DMS153 treated with DMSO at 0.1 percent for 48 hours (cell line): Measurements from ENCODE around the gene SIX3.

ENCODE experiments used
- DNase-seq: peaks from one replicate; lab custom pipeline; 2025; ENCODE audit not compliant: unreplicated experiment; lab: John Stamatoyannopoulos, UW

SIX3 gene

GRCh38 chr2:44942304-44943030 is 965 bp downstream of the SIX3 start:
- DNase-seq: no peak

DNA sequence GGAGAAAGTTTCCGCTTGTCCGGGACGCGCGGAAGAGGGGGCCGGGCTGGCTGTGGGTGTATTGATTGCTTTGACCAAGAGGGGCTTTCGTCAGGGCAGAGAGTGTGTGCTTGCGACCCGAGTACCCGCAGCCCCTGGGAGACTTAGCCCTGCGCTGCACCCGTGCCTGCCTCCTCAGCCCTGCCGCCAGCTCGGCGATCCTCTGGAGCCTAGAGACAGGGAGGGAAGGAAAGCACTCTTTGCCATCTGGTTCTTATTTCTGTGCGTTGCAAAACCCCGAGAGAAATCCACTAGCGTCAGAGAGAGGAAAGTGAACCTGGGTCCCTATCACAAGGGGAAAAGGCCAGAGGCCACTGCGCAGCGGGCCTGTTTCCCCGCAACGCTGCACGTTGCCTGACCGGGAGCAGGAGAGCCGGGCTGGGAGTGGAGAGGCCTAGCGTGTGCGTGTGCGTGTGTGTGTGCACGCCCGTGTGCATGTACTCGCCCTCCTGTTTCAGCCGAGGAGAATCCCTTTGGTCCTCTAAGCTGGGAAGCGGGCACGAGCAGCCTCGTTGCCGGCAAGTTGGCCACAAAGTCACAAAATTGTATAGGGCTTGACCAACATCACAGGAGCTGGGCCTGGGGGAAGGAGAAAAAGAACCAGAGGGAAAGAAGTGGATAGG is 1.7 kb downstream of the SIX3 start:
- DNase-seq: no peak

- no peak for DNase-seq
Observed at GRCh38 chr2:44943693-44944101, 2.2 kb downstream of the SIX3 start.

DNA sequence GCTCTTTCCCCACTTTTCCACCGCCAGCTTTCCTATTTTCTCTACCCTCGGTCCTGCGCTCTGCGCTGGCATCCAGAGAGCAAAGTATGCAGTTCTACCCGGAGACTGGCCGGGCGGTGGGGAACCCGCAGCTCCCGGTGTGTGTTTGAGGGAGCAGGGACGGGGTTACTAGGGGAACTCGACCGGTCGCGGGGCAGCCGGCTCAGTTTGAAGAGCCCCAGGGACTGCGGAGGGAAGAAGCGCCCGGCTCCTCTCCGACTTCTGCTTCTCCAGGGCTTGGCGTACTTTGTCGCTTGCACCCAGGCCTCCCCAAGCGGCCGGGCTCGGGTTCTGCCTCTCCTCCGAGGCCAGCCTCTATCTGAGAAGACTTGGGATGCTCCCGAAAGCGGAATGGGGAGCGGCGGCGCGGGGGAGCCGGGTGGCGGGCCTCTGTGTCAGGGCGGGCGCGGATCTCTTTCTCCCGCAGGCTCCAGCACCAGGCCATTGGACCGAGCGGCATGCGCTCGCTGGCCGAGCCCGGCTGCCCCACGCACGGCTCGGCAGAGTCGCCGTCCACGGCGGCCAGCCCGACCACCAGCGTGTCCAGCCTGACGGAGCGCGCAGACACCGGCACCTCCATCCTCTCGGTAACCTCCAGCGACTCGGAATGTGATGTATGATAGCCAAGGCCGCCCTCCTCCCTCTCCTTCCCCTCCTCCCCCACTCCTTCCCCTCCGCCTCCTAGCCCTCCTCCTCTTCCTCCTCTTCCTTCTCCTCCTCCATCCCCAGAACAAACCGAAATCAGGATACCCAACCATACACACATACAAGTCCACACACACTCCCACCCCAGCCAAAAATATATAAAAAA is 2.8 kb downstream of the SIX3 start:
- DNase-seq: no peak

DNA sequence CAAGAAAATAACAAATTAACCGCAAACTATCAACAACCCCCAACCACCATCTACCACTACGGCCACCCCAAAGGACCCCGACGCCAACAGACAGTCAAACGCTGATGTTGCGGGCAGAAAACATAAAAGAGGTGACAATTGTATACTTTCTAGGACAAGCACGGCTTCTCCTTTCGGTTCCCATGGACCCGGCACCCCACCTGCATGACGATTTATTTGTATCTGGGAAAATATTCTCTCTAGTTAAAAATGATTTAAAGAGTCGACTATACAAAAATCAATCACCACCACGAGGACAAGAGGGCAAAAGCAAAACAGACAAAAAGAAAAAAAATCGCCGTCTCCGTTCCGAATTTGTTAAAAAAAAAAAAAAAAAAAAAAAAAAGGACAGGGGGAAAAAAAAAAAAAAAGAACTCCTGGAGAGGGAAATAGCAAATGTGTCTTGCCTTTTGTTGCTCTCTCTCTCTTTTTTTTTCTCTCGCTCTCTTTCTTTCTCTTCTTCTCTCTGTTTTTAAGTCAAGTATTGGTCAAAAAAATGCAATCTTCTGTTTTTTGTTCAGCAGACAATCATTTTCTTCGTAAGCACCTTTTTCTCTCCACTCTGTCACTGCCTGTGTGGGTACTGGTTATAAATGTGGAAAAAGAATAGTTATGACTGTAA is 3.6 kb downstream of the SIX3 start:
- DNase-seq: no peak

DNA sequence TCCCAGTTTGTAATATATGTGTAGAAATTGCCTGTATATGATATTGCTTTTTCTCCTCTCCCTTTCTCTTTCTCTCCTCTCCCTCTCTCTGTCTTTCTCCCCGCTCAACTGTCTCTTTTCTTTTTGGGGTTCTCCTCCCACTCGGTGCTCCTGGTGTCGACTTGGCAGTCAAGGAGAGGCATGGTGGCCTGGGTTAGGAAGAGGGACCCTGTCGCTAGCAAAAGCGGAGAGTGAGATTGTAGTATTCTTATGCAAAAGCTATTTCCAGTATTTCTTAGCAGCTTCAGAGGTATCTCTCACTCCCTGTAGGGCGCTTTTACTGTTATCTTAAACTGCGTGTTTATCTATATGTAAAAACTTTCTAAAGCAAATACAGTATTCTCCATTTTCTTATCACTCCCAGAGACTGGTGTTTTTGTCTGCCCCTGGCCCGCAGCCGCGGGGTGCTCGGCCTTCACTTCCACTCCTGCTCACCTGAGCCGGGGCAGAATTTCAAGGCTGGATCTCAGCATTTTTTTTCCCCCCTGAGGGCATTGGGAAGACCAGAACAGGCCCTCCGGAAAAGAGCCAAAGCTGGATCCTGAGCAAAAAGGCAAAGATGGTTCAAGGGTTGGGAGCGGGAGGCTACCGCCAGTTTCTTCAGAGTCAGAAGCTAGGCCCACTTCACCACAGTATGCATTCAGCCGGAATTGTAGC is 4.3 kb downstream of the SIX3 start:
- DNase-seq: no peak

- DNase-seq: no peak
Observed at GRCh38 chr2:44946372-44947027, 5.0 kb downstream of the SIX3 start.

- no peak for DNase-seq
Observed at GRCh38 chr2:44947028-44947375, 5.5 kb downstream of the SIX3 start.

- DNase-seq: no peak
Observed at GRCh38 chr2:44948565-44949328, 7.2 kb downstream of the SIX3 start.

DNA sequence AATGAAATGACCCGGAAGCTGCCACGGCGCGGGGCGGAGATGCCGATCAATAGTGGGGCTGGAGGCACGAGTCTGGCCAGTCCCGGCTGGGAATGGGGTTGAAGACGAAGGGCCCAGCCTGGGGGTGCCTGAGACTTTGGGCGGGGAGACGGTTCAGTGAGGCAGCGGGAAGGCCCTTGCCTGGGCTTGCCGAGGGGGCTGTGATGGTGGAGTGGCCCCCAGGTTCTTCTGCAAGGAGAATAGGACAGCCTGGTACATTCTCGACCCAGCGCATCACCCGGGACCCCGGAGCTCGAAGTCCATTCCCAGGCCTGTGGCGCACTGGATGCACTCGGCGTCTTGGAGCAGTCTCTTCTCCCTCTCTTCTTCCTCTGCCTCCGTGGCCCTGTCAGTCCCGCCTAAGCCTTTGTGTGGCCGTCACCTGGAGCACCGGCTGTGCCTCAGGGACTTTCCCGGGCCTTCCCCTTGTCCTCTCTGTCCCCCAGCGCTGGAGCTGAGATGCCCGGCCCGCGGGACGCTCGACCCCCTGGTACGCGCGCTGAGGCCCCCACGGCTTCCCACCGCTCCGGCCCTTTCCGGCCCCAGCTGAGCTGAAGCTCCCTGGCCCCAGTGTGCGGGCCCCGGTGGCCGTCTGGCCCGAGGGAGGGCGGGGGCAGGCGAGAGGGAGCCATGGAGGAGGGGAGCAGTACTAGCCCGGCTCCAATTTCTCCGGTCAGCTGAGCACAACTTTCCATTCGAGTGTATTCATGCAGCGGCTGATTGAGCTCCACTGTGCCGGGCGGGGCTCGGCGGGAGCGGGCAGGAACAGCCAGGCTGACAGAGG is 8.0 kb downstream of the SIX3 start:
- peak; percentile 71 for DNase-seq

GRCh38 chr2:44950646-44951045 is 9.1 kb downstream of the SIX3 start:
- DNase-seq: no peak

DNA sequence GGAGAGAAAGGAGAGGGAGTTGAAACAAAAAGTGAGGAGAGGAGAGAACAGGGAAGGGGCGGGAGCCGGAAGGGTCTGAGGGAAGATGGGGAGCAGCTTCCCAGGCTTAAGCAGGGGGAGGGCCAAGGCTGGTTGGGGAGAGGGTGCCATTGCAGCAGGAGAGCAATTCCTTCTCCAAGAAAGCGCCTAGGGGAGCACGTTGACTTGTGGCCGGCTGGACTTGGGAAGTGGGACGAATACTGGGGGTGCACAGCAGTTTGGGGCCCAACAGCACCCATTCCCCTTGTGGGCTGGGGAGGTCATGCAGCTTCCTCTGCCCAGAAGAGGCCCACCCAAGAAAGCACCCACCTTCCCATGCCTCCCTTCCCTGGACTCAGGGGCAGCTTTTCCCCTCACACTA is 9.6 kb downstream of the SIX3 start:
- DNase-seq: no peak

DNA sequence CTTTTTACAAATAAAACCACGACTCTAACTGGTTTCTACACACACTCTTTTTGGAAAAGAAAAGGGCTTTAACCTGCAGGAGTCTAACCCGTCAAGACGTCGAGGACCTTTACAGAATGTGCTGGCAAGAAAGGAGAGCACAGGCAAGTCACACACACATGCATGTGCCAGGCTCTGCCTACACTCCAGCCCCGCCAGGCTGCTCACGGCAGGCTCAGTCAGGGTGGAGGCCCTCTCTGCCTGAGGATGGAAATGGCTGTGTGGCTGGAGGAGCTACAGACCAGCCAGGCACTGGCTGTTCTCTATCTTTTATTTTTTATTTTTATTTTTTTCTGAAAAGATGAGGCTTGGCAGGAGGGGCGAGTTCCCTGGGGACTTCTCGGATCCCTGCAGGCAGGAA is 10.2 kb downstream of the SIX3 start:
- no peak for DNase-seq

DNA sequence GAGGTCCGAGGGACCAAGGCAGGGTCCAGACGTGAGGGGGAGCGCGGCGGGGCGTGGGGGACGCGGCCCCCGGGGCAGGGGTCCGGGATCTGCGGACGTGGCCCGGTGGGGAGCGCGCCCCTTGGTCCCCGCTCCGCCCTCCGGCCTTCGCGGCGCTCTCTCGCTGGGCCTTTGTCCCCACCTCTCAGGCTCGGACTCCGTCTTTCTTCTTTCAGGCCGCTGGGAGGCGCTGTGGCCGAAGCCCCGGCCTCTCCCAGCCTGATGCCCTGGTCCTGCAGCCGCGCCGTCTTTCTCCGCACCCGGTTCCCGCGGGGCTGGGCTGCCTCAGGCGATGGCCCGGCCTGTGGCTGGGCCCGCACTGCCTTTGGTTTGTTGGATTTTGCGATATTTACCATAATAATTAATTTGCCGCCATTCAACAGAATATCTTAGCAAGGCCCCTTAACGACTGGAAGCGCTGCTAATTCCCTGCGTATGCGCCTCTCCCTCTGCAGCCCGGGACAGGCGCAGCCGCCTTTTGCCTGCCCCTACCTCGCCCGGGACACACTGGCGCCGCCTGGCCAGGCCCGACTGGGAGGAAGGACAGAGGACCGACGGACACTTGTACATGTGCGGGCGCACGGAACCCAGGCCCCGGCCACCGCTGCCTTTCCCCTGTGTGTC is 10.8 kb downstream of the SIX3 start:
- peak; percentile 55 for DNase-seq

DNA sequence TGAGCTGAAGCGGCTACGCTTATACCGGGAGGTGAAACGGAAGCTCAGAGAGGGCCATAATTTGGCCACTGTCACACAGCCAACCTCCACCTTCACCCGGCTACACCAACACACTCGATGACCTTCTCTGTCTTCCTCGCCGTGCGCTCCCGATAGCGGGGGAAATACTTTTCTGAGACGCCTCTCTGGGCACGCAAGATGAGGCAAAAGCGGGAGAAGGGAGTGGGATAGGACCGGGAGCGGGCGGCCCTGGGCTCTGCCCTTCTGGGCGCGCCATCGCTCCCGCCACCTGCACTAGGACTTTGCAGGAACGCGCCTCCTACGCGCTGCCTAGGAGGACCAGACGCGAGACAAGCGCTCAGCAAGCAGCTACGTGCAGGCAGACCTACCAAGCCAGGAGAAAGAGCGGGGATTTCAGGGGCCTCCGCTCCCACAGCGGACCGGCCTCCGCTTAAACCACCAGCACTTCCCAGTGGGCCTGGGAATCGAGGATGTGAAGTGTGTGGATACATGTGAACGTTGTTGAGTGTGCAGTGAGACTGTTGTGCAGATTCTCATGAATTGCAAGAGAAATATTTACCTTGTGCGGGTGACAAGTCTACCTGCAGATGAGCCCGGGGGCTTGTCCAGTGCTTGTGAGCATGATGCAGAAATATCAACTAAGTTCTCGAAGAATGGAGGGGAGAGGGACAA is 11.4 kb downstream of the SIX3 start:
- no peak for DNase-seq

DNA sequence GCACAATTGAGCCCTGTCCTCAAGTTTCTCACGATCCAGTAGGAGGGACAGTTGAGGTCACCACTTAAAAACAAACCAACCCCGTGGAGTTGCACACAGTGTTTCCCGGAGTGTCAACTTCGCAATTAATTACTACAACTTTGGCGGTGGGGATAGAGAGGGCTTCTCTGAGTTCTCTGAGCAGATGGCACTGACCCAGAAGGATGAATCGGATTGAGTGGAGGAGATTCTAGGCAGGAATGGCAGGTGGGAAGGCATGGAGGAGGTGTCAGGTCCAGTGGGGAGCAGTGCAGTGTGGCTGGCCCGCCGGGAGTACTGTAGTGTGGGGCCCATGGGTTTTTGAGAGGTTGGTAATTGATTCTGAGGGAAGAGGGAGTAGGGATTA is 12.0 kb downstream of the SIX3 start:
- DNase-seq: no peak

DNA sequence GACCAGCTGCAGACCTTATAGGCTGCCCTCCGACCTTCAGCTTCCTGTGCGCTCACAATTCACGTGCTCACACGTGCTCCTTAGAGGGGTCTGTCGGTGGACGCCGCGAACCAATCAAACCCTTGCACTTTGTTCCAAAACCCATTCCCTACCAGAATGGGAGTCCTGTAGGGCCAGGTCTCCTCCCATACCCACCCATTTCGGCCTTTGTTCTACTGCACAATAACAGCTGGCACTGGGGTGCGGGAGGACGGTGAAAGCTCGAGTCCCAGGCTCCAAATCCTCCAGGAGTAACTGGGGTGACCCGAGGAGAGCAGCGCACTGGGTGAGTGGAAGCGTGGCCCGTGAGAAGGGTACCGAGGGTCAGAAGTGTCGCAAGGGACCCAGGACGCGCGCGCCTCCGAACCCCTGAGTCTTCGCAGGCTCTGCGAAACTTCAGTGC is 13.0 kb downstream of the SIX3 start:
- DNase-seq: no peak
